OCI-LY1 (cell line): Measurements from ENCODE around the gene KLF3.

Experiments
- EZH2 ChIP-seq: fragments of 200-600 bp; sonication (generic), shearing (Covaris generic); IDR thresholded peaks from 2 replicates; pipeline ENCODE4 v1.8.0; 2017; ENCODE audit warnings: borderline replicate concordance, mixed run types, mild to moderate bottlenecking, antibody characterized with exemption, low read length, moderate library complexity, mixed read lengths
- TF ChIP-seq, protein P1 (sequence below): fragments of 200-600 bp; sonication (generic), shearing (Covaris generic); IDR thresholded peaks from 2 replicates; pipeline ENCODE4 v1.5.1; 2017; ENCODE audit warnings: mild to moderate bottlenecking, antibody characterized with exemption, low read length, moderate library complexity, mixed read lengths

GRCh38 chr4:38730493-38730829 lies 66.5 kb downstream of the KLF3 start:
- TF ChIP-seq, protein P1, sequence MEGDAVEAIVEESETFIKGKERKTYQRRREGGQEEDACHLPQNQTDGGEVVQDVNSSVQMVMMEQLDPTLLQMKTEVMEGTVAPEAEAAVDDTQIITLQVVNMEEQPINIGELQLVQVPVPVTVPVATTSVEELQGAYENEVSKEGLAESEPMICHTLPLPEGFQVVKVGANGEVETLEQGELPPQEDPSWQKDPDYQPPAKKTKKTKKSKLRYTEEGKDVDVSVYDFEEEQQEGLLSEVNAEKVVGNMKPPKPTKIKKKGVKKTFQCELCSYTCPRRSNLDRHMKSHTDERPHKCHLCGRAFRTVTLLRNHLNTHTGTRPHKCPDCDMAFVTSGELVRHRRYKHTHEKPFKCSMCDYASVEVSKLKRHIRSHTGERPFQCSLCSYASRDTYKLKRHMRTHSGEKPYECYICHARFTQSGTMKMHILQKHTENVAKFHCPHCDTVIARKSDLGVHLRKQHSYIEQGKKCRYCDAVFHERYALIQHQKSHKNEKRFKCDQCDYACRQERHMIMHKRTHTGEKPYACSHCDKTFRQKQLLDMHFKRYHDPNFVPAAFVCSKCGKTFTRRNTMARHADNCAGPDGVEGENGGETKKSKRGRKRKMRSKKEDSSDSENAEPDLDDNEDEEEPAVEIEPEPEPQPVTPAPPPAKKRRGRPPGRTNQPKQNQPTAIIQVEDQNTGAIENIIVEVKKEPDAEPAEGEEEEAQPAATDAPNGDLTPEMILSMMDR, result no peak
- no peak for TF ChIP-seq EZH2
